ENCODE data around the gene TMEM125. TPM values are rescaled to one million over a fixed set of nuclear protein-coding genes. Genes with fewer than 3 reads are reported as not detected.

The TMEM125 gene
- total and polyA plus RNA-seq, 2 of the 4 experiments (the other 2 are of a cell fraction): under 0.01 to 0.03 TPM

DNA sequence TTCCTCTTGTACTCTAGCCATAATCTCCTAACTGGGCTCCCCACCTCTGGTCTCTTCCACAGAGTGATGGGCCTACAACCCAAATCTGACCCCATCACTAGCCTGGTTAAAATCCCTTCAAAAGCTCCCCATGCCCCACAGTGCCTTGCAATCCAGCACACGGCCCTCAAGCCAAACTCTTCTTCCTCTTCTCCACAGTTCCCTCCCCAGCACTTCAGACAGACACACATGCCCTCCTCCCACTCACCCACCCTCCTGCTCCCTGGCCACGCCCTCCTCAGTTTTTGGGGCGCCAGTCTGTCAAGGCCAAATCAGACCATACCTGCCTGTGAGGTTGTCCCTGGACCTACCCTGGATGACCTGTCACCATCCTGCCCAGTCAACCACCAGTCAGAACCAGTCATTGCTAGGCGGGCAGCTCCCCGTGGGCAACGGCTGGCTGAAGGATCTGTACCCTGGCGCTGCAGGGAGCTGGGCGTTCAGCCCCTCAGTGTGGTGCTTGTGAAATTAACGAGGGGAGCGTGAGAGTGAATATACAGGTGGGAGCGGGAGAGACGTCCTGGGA is 14.8 kb downstream of the TMEM125 start:
- no peak for TF ChIP-seq RFX5 (IDR thresholded peaks at IDR 0.05; ENCODE audit: low read depth, low read length)
- TF ChIP-seq FOS (IDR thresholded peaks at IDR 0.05; ENCODE audit: low read depth, low read length): no peak
- no peak for TF ChIP-seq RCOR1 (IDR thresholded peaks at IDR 0.05; ENCODE audit: insufficient replicate concordance, low read length)
- TF ChIP-seq CEBPB (IDR thresholded peaks at IDR 0.05; ENCODE audit: low read depth, low read length): no peak
- TF ChIP-seq, protein P1, sequence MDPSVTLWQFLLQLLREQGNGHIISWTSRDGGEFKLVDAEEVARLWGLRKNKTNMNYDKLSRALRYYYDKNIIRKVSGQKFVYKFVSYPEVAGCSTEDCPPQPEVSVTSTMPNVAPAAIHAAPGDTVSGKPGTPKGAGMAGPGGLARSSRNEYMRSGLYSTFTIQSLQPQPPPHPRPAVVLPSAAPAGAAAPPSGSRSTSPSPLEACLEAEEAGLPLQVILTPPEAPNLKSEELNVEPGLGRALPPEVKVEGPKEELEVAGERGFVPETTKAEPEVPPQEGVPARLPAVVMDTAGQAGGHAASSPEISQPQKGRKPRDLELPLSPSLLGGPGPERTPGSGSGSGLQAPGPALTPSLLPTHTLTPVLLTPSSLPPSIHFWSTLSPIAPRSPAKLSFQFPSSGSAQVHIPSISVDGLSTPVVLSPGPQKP (IDR thresholded peaks at IDR 0.05; ENCODE audit: borderline replicate concordance, low read depth, low read length): no peak
- DNase-seq (no peak), ATAC-seq (ENCODE audit: low read depth) (no peak)
- in situ Hi-C loops (cut with MboI; ENCODE audit: low sequenced_read_pairs) (no loop called here), dilution Hi-C loops (cut with HindIII; ENCODE audit: low sequenced_read_pairs, unreplicated experiment) (no loop called here), intact Hi-C loops (cut with micrococcal nuclease) (no loop called here)
- Histone ChIP-seq H4K91ac (ENCODE audit: insufficient read depth, low read depth, low read length) (no peak overlapping the region), H3K9me1 (ENCODE audit: insufficient read depth, low read length) (no peaks in the 10 kb centered on the region), H3K4me1 (ENCODE audit: control insufficient read depth, insufficient read depth, low read length) (no peaks in the 10 kb centered on the region), H2AK9ac (replicated peaks; ENCODE audit: low read depth, low read length, poor library complexity) (no peak overlapping the region), H2AK5ac (ENCODE audit: low read depth, low read length) (no peak overlapping the region), H3K4ac (ENCODE audit: low read depth, low read length) (no peak overlapping the region), H3K27me3 (ENCODE audit: control insufficient read depth, insufficient read depth, low read length) (peaks cover 34% of the 10 kb centered on the region), H3K23ac (ENCODE audit: low read depth, low read length) (no peak overlapping the region), H3K14ac (replicated peaks; ENCODE audit: low read depth, low read length) (no peak overlapping the region), H2BK15ac (ENCODE audit: low read depth, low read length) (no peak overlapping the region), H3K27ac (ENCODE audit: insufficient read depth, low read length) (no peak overlapping the region), H3K56ac (ENCODE audit: extremely low read depth, insufficient read depth, low read length) (no peak overlapping the region), H2BK5ac (ENCODE audit: low read depth, low read length, poor library complexity, severe bottlenecking) (no peak overlapping the region), H3K18ac (ENCODE audit: low read depth, low read length) (no peak overlapping the region), H3K9ac (ENCODE audit: low read depth, low read length) (no peak overlapping the region), H4K20me1 (ENCODE audit: insufficient read depth, low read length) (no peaks in the 10 kb centered on the region), H2AFZ (replicated peaks; ENCODE audit: low read length, poor library complexity) (peak overlapping the region; percentile 29), H3K9me3 (ENCODE audit: control insufficient read depth, insufficient read depth, low read length) (no peaks in the 10 kb centered on the region), H2BK20ac (ENCODE audit: low read depth, low read length) (no peak overlapping the region), H3K4me2 (ENCODE audit: low read depth, low read length) (no peak overlapping the region), H4K5ac (ENCODE audit: low read depth, low read length) (no peak overlapping the region), H3K79me1 (ENCODE audit: low read depth in 1 of 2, low read length in 2 of 2) (no peaks in the 10 kb centered on the region), H4K8ac (ENCODE audit: low read depth in 2 of 2, low read length in 2 of 2) (no peak overlapping the region), H2BK120ac (ENCODE audit: low read depth, low read length) (no peak overlapping the region), H3K36me3 (ENCODE audit: control insufficient read depth, insufficient read depth, low read length) (no peaks in the 10 kb centered on the region), H3K4me3 (ENCODE audit: insufficient read depth, low read depth, low read length) (no peak overlapping the region)
- POLR2A ChIA-PET (ENCODE audit: unreplicated experiment): no interaction called here
- WGBS, 2 experiments (ENCODE audit: extremely low coverage in 2 of 2, insufficient read length in 1 of 2): no CpG with 5 or more reads among the region's 12 CpGs
- BruUV-seq (replicated peaks): no TSS peak
- CTCF ChIA-PET: no interaction called here

Measured in IMR-90 (cell line).